GM03348 (cell line): ENCODE results near the gene LRCH1.

Experiments used
- DNase-seq: peaks from one replicate; pipeline ENCODE4 v3.0.0; 2012; ENCODE audit warnings: low spot score

LRCH1 gene

DNA sequence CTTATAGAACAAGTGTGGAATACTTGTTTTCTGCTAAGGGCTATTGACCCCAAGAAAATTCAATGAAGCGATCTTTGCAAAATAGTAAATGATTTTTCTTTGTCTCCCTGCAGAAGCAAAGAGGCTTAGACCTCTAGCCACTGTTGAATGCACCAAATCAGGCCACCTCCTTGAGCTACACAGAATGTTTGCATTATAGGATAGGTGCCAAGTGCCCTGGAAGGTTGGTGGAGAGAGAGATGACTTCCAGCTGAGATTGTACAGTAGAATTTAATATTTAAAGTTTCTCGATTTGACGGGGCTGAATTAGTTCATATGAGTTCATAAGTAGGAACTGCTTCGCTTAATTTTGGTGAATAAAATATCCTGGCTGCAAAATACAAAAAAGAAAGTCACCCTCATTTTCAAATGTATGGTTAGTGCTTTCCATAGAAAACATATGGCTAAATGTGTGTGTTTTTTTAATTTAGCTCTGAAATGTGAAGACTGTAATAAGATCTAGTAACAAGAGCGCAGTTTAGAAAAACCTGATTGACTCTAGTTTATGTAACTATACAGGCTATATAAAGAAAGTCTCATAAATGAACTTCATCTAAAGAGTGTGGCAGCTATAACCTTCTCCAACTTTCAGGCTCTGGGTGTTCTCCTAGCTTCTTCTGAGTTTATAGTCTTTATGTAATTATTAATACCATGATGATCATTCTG lies 41.6 kb downstream of the LRCH1 start:
- no peak for DNase-seq

DNA sequence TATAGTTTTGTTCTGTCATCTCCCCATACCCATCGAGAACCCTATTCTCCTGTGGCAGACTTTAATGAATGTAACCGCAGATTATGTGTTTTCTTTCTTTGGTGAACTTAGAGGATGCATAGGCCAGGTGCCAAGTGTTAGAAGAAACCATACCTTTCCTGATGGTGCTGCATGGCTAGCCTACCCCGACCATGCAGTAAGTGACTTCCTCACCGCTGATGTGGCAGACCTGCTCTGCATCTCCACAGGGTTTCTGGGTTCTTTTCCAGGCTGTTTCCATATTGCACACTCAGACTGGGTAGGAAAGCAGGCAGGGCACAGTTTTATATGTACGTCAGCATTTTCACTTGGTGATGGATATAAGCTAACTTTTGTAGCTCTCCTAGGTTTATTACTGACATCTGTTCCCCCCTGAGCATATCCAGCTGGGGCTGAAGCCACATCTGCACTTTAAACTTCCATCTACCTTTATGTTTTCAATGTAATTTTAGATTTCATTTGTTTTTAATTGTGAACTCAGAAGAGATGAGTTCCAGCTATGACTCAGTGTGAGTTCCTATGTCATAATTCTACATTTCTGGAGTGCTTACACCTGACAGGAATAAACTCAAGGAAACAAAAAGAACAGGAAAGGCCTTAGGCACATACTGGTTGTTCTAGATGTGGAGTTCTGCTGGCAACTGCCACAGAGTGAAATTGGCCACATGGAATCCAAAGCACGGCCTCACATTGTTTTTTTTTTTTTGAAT lies 42.3 kb downstream of the LRCH1 start:
- no peak for DNase-seq

DNA sequence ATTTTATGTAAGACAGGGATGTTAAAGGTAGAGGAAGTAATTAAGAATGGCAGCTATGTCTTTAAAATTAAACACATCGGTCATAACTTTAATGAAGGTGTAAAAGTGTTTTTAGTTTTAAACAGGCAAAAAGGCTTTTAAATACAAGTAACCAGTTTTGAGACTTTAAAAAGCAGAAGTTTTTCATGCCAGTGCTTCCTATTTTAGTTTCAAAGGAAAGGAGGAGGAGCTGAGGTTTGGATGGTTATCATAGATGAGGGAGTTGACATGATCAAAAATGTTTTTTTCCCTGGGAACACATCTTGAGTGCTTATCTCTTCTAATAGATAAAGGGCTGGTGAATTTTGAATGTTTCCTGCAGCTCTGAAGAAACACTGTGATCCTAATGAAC lies 42.9 kb downstream of the LRCH1 start:
- DNase-seq: no peak

DNA sequence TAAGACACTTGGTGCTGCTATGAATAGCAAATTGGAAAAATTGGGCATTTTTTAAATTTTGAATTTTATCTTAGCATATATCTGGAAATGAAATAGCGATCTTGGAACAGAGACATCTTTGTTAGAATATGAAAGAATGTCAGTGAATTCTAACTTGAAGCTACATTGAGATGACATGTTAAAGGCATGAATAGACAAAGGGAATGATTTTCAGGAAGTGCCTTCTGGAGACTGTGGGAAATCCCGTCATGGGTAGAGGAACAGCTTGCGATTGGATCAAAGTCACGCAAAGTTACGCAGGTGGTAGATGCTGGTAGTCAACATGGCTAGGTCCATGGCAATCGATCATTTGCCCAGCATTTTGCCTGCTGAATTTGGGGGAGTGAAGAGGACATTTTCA lies 43.5 kb downstream of the LRCH1 start:
- DNase-seq: no peak

DNA sequence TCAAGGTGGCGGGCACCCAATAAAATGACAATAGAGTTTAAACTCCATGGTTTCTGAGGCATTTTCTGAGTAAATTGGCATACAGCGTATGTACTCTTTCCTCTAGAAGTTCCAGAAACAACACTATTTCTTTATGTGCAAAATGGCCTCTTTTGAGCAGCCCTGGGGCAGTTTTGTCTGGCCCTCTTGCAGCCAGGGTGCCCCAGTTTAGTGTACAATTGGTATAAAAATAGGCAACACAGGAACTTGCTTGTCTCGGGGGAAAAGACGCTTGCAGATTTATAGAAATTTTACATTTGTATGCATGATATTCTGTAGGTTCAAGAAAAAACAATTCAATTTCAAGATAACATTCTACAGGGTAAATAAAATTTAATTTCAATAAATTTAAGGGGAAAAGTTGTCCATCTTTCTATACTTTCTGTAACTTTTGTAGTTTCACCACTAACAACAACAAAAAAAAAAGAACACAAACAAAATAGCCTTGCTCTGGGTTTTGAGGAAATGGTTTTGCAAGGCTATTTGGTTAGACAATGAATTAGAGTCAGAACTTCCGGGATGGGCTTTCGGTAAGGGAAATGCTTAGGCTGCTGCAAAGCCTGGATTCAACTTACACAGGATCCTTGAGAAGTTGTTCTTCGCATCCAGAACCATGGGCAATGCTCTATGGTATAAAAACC lies 45.3 kb downstream of the LRCH1 start:
- no peak for DNase-seq

DNA sequence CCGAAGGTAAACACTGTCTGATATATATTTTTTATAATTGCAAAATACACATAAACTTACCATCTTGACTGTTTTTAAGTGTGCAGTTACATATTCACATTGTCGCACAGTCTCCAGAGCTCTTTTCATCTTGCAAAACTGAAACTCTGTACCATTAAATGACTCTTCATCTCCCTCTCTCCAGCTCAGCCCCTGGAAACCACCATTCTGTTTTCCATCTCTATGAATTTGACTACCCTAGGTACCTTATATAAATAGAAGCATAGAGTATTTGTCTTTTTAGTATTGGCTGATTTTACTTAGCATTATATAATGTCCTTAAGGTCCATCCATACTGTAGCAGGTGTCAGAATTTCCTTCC lies 45.8 kb downstream of the LRCH1 start:
- DNase-seq: no peak

DNA sequence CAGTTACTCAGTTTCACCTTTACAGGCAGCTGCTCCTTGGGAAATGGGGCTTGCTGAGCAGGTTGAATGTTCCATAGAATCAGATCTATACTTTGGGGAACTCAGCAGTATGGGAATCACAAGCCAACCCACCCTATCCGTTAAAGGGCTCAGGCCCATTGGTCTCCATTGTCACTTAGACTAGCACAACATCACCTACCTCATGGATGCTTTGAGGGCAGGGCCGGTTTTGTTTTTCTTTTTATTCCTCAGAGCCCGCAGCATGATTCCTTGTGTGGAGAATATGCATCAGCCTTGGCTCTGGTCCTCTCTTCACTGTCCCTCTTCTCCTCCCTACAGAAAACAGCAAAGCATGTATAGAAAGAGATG lies 48.0 kb downstream of the LRCH1 start:
- DNase-seq: no peak

DNA sequence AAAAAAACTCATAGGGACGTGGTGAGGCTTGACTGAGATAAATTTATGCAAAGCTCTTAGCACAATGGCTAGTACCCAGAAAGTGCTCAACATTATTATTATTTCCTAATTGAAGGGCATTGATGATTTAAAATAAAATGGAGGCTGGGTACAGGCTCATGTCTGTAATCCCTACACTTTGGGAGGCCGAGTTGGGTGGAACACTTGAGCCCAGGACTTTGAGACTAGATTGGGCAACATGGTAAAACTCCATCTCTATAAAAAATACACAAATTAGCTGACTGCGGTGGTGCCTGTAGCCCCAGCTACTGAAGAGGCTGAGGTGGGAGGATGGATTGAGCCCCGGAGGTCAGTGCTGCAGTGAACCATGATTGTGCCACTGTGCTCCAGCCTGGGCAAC lies 49.6 kb downstream of the LRCH1 start:
- DNase-seq: no peak

DNA sequence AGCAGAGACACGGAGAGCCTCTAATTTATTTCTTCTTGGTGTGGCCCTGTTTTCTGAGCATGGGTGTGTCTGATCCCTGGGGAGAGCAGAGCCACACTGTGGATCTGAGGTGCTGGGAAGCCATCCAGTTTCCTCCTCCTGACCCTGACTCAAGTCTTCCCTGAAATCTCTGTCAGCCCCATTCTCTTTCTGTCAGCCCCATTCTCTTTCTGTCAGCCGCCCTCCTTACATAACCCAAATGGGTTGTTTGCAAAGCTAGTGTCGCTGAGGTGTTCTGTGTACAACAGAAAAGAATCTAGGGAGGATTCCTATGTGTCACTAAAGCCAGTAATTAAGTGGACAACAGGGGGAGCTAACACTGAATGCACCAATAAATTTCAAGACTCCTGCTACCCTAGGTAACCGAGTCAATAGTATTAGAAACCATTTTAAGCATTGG lies 50.2 kb downstream of the LRCH1 start:
- DNase-seq: no peak

DNA sequence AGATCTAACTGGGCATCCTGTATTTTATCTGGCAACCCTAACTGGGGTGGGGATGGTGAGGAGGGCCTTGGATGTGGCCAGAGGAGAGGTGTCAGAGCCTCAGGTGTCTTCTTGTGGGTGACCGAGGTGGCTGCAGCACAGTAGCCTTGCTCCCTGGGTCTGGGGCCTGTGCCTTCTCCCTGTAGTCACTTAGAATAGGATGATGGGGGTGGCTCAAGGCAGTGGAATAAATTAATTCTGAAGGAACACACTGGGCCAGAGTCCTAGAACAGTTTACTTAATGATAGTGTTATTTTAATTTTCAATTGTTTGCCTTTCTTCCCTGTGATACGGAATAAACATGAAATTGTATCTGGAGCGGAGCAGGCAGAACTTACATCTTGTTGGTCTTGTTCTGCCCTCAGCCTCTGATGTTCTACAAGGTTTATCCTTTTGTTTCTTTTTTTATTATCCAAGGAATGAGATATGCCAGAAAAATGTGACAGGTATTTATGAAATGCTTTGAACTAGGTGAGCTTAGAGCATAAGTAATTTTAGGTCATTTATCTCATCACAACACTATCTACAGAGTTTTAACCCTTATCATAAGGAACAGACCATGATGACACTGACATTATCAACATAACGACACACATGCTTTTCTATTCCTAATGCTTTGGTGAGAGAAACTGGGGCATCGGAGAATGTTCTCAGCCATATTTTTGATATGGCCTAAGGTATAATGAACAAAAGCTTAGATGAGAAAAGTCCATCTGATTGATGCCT lies 51.4 kb downstream of the LRCH1 start:
- DNase-seq: no peak

DNA sequence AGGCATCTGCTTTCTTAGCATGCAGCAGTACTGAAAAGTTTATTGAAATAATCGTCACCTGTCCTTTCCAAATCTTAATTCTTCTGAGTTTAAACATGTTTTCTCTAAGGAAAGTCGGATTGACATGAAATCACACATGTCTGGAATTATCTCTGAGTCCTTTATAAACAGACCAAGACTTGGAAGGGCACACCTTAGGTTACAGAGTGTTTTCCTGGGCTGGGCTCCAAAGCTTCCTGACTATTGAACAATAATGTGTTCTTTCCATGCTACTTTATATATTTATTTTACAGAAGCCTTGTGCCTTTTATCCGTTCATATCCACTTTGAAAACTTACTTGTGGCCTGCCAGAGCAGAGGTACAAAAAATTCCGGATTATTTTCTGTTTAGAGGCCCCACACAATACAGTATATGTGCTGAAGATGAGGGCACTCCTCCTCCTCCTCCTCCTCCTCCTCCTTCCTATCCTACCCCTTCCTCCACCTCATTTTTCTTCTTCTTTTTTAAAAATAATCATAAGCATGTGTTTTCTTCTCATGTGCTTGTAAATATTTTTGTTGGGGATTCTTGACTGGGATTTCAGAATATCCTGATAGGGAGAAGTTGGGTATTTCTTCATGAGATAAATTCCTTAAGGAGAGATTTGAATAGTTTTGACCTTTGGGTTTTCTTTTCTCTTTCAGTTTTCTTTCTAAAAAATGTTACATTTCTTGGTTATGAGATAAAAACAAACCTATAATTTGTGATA lies 52.3 kb downstream of the LRCH1 start:
- no peak for DNase-seq

DNA sequence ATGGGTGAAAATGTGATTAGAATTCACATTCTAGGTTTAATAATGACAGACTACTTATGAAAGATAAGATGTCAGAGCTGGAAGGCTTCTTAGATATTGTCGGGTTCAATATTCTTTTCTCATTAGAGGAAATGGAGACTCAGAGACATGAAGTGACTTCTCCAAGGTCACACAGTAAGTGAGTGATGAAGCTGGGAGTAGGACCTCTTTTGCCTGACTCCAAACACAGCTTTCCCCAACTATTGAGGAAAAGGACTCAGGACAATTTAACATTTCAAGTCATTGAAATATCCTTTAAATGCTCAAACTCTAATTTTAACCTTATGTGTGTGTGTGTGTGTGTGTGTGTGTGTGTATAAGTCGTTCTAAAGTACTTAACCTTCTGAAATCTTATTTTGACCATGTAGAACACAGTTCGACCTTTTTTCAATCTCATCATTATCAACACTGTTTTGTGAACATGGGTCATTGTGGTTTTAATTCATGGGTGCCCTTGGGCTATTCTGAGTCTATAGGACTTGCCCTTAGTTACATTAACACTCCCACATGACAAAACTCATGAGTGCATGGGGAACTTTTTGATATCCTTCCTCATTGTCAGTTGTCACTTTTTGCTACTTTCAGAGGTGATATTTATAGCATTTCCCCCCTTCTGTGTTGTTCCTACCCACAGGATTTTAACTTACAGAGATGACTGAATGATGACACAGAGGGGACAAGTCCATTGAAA lies 53.0 kb downstream of the LRCH1 start:
- DNase-seq: no peak

DNA sequence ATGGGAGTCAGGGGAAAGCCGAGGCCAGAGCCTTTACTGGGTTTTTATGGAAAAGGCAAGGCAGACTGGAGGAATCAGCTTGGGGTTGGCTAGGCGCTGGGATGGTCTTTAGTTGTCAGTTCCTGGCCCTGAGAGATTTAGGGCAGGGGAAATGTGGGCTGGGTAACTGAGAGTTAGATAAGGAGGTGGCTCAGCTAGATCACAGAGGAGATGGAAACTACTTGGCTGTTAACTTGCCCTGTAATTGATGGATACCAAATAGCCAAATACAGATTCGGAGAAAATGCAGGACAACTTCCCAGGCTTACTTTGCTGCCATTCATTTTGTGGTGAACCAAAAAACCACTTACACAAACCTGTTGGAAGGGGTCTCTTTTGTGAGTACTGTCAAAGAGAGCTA lies 54.0 kb downstream of the LRCH1 start:
- DNase-seq: no peak

DNA sequence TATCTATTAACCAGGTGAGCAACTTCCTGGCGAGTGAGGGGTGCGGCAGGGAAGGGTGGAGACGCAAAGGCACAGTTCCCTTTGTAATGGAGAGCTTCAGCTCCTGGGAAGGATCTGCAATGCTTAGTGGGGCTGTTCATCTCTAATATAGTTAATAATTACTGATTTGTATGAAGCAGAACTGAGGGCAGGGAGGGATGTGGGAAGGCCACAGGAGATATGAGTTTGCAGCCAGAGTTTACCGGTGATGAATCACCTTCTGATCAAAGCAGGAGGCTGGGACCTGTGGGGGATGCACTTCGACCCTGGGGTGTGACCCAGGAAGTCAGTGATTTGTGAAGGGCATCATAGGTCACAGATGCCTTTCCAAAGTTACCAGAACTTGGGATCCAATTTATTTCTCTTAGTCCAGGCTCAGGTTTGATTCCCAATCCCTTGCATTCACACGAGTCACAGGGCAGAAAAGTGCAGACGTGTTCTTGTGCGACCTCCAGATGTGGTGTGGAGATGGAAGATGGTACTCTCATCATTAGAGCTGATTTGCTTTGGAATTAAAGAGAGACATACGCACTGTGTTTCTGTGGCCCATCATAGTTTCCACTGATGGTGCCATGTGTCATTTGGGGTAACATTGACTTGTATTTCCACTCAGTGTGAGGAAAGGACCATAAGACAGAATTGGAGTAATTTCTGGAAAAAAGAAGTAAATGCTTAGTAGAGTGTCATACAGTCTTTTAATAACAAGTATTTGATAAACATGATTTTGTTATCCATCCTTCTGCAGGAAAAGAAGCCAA lies 55.0 kb downstream of the LRCH1 start:
- no peak for DNase-seq

DNA sequence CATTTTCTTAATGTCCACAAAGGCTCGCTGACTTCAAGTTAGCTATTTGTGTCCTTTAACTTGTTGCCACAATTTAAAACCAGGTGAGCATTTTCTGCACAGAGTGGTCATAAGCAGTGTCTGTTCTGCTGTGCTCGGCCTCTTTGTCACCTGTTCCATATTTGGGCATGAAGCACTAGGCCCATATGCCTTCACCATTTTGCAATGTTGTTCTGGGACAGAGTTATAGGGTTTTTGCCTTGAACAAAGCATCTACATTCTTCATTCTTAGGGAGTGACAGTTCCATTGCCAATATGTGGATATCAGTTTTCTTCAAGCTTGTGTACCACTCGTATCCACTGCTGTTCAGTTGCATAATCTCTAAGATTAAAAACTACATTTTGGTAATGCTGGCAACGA lies 56.1 kb downstream of the LRCH1 start:
- no peak for DNase-seq

DNA sequence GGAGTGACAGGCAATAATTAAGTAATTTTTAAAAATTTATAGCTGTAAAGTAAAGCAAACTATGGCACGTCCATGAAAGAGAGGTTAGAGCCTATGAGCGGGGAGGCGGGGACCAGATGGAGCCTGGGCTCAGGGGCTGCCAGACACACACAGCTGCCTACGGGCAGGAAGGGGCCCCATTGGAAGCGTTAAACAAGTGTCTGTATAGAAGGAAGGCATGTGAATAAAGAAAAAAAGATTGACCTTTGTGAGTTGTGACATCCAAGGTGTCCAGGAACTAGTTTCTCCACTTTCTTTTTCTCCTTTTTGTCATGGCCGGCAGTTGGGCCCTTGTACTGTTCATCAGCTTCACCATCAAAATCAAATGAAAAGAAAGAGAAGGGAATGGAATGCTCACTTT lies 56.8 kb downstream of the LRCH1 start:
- no peak for DNase-seq

DNA sequence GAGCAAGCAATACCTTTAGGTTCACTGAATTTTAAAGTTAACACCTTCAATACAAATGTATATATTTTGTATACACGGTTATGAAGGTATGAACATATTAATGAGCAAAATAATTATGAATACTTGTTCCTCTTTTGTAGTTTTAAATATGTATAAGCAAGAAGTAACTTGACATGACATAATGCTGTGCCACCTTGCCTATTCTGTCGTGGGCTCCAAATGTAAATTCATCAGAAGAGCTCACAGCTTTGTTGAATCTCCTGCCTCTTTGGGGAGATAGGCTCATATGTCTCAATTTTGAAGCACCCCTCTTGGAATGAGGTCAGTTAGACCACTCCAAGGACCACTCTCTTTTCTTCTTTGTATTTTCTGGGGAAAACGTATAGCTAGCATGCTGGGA lies 59.3 kb downstream of the LRCH1 start:
- DNase-seq: no peak

DNA sequence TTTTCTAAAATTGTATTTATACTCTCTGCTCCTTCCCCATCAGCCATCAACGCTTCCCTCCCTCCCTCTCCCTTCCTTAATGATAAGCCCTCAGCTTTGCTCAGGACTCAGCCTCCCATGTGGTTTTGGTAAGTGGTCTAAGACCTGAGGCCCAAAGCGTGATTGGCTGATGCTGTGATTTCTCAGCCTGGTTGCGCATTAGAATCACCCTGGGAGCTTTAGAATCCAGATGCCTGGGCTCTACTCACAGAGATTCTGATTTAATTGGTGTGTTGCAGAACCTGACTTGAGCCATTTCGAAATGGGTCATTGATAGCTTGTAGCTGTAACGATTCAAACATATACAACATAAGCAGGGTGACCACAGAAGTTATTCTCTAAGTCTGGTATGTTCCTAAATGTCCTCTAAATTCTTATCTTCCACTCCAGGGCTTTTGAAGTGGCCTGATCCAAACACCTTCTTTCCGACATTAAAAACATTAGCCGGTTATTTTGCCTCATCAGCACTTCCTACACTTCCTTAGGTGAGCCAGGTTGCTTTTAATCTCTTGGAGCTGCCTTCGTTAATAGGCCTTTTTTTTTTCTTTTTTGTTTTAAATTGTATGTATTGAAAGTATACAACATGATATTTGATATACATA lies 60.6 kb downstream of the LRCH1 start:
- no peak for DNase-seq

DNA sequence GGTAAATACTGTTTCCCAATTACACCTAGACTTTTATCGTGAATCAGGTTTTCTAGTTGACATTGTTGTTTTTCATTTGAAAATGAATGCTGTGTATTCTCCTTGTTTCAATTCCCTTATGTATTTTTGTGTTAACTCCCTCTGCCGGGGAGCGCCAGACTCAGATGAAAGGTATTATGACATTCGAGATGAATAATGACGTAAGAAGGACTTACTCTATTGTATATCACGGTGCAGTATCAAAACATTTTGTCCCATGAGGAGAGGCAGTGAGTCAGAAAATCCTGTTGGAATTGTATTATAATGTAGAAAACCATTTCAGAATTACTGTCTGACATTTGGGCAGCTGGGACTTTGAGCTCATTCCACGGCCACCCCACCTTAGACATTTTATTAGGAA lies 61.6 kb downstream of the LRCH1 start:
- DNase-seq: no peak
